HK-2 (cell line): Measurements from ENCODE around the gene ANKRD44.

ENCODE experiments used
- DNase-seq: peaks from one replicate; pipeline ENCODE4 v3.0.0-alpha.2; 2018; ENCODE audit not compliant: unreplicated experiment

ANKRD44 gene

GRCh38 chr2:197207598-197207997 lies 103.0 kb downstream of the ANKRD44 start:
- no peak for DNase-seq

- DNase-seq: no peak
These were observed 103.5 kb downstream of the ANKRD44 start for GRCh38 chr2:197207106-197207505.

DNA sequence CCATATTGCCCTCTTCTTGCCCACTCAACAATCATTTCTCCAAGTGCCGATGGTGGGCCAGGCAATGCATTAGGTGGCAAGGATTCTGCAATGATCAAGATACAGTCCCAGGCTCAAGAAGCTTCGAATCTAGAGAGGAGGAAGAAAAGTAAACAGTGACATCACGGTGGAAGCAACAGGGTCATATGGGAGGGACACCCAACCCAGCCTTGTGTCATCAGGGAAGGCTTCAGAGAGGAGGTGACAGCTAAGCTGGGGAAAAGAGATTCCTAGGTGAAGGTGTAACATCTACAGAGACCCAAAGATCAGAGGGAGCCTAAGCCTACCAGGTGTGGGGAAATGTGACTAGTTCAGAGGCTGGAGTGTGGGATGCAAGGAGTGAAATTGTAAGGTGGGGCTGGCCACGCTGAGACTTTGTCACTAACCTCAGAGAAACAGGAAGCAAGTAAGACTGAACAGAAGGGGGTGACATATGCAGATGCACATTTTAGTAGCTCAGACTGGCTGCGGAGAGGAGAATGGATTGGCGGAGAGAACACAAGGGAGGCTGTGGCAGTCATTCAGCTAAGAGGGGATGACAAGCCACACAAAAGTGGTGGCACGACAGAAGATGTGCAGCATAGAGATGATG lies 104.9 kb downstream of the ANKRD44 start:
- no peak for DNase-seq

DNA sequence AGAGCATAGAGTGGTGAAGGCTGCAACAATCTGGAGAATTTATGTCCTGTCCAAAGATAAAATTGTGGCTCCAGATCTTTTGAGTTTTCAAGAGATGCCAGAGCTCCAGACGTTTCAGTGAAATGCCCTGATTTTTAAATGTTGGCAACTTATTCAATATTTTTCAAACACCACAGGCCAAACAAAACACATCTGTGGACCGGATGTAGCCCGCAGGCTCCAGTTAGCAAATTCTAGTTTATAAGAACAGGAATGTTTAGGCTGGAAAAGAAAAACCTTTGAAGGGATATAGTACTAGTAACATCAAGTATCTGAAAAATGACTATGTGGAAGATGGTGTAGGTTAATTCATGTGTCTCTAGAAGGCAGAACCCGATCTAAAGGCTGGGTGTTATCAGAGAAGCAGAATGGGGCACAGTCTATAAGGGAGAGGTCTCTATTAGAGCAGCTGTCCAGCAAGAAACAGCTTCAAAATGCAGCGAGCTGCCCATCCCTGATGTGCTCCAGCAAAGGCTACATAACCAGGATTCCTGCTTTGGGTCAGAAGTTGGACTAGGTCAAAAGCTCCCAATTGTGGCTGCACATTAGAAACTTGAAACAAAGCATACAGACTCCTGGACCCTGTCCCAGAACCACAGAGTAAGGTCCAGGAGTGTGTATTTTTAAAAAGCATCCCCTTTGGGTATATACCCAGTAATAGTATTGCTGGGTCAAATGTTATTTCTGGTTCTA lies 105.9 kb downstream of the ANKRD44 start:
- DNase-seq: no peak

DNA sequence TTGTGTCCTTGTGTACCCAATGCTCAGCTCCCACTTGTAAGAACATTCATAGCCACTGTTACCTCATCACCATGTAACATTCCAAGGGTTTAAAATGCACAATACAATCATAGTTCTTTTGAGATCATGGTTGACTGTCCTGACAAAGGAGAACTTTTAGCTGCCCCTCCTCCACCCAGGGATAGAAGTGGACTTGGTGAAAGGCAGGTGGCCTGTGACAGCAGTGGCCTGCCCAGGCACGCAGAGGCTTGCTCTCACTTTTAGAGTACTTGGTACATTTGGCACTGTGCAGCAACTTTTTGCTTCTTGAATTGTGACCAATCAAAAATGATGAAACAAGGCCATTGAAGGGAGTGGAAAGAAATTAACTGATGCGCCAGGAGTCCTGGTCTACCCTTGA lies 108.7 kb downstream of the ANKRD44 start:
- DNase-seq: no peak

GRCh38 chr2:197200762-197201058 lies 109.9 kb downstream of the ANKRD44 start:
- DNase-seq: no peak

DNA sequence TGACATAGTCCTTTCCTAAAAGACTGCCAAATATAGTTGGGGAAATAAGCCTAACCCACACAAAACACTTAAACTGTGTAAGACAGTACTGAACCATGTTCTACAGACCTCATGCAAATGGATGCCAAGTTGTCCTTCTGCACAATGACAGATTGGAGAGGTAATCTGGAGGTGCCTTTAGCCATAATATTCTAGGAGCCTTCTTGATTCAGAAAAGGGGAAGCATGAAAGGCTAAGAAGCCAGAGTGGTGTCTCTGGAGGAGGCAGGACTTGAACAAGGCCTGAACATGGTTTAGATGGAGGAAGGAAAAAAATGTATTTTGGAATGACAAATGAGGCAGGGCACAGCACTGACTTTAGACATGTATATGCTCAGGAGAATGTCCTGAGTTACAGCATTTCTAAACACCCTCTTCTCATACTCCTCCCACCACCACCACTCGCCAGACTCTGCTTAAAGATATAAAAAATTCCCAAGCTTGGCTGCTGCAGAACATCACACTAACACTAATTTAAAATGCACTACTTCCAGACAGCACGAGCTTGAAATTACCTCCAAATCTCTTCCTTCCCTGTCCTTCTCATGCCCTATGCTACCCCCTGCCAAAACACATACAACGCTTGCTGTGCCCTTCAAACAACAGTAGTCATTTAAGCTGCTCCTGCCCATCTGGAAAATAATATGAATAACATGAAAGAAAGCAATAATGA lies 110.4 kb downstream of the ANKRD44 start:
- no peak for DNase-seq

DNA sequence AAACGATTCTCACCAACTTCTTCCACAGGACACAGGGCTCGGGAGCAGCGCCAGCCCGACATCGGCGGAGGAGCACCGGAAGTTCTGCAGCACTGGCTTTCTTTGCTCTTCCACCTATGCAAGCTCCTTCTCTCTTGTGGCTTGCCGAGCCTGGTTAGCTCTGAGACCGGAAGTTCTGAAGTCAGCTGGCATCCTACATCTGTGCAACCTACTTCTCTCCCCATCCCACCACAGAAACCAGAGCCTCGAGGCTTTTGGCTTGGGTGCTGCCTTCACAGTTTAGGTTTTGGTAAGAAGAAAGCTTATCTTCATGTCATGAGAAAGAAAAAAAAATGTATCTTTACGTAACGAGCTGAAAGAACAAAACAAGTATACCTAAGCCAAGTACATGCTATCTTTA lies 111.7 kb downstream of the ANKRD44 start:
- DNase-seq: no peak

GRCh38 chr2:197197895-197198311 lies 112.7 kb downstream of the ANKRD44 start:
- DNase-seq: no peak

GRCh38 chr2:197196541-197197180 lies 113.9 kb downstream of the ANKRD44 start:
- no peak for DNase-seq

DNA sequence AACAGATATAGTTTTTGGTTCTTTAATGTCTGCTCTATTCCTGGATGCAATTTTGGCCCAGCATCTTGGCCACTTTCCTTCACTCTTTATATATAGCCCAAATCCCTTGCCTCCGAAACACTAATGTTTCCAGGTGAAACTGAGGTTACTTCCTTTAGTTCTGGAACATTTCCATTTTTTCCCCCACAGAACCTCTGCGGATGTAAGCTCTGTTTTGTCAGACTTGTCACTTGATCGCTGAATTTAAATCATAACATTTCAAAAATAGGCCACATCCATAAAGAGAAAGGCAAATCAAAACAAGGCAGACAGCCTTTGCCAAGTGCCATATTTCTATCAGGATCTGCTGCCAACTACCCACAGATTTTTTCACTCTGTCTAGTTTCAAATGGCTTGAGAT lies 115.1 kb downstream of the ANKRD44 start:
- no peak for DNase-seq

DNA sequence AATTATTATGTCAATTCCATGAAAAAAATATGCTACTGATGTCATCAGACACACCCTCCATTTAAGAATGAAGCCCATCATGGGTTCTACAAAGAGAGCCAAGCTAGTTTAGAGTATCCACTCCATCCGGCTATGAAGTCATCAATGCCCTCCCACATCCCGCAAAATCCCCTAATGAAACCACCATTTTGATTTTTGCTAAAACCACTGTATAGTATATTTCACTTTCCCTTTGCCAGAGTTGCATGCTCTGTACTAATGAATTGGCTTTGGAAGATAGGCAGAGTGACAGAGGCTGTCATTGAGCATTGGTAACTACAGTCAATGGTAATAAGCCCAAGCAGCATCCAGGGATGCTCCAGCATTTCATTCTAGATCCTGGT lies 118.6 kb downstream of the ANKRD44 start:
- DNase-seq: no peak

GRCh38 chr2:197191177-197191939 lies 119.2 kb downstream of the ANKRD44 start:
- no peak for DNase-seq

GRCh38 chr2:197190100-197190432 lies 120.5 kb downstream of the ANKRD44 start:
- no peak for DNase-seq

DNA sequence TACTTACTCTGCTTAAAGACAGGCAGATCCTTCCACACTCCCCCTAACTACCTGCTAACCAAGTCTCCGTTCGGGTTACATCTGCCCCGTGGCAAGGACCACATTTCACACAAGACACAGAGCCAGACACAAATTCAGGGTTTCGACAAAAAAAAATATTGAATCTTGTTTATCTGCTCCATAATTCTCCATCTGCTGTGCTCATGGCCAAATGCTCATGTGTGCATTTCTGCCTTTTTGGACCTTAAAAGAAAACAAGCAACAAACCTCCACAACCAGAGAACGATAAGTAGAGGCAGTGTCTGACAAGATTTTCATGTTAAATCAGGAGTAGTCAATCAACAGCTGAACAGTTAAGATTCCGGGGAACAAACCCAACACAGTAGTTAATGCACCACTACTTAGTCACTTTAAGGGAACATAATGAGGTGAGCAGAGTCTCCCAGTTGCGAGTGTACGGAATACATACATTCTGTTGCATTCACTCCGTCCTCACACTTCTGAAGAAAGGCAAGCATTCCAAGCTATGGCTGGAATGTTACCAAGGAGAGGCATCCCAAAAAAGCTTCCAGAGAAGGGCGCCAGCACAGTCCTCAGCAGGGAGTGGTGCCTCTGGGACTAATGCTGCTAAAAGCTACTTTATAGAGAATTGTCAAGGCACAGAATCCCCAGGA lies 121.0 kb downstream of the ANKRD44 start:
- no peak for DNase-seq

DNA sequence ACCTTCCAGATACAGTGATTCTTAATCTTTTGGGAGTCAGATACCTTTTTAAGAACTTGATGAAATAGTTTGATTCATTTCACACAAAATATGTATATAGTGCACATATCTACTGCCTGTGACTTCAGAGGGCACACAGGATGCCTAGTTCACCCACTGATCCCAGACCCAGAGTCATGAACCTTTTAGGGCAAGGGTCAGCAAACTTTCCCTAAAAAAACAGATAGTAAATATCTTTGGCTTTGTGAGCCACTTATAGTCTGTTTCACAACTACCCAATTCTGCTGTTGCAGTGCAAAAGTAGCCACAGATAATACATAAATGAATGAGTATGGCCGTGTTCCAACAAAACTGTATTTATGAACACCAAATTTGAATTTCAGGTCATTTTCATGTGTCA lies 124.9 kb downstream of the ANKRD44 start:
- no peak for DNase-seq

DNA sequence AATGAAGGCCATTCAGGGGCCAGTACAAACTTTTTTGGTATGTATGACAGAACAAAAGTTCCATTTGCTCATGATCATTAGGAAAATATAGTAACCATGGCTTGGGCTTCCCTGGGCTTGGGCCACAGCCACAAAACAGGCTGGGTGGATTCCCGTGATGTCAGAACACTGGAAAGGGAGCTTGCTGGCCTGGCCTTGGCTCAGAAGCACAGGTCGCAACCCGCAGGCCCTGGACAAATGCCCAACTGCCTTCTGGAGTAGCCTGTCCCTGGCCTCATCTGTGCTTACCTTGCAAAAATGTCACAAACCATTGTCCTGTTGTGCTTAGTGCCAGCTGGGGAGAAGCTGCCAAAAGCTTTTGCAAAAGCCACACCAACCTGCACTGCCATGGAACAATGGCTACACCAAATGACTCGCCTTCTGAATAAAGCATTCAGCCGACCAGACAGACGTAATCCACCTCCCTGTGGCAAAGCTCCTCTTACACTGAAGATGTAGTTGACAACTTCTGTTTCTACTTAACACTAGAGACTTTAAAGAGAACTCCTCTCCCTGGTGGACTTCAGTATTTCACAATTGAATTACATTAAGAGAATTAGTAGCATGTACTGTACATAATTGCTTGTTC lies 125.5 kb downstream of the ANKRD44 start:
- no peak for DNase-seq

DNA sequence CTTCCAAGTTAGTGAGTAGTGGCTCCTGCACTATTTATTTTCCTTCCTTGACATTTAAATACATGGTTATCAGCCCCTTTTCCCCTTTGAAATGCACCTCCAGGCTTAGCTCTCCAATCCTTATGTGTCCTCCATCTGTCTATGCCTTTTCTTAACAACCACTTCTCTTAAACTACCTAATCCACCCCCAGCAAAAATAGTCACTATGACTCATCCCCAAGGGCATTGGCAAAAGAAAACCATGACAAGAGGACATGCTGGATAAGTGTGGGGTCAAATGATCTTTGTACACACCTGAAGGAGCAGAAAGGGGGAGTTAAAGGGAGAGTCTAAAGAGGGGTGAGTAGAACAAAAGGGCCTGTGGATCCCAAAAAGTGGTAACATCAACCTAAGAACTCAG lies 127.2 kb downstream of the ANKRD44 start:
- no peak for DNase-seq

DNA sequence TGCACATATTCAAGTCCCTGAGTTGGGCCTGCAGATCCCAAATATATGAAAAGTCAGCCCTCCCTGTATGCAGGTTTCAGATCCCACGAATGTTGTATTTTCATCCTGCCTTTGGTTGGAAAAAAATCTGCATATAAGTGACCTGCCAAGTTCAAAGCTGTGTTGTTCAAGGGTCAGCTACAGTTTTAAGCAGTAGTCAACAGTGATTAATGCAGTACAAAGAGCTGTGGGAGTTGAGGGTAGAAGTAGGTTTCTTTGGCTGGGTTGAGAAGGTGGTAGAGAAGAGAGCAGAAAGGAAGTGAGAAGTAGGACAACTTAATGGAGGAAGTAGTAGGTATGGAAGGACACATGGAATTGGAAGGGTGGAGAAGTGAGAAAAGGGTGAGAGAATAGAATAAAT lies 127.9 kb downstream of the ANKRD44 start:
- no peak for DNase-seq

GRCh38 chr2:197181491-197181890 lies 129.1 kb downstream of the ANKRD44 start:
- no peak for DNase-seq
